HCT116 (cell line): Measurements from ENCODE around the gene UBAC2. TPM values are rescaled to one million over a fixed set of nuclear protein-coding genes. Genes with fewer than 3 reads are reported as not detected.

Source experiments
- ATAC-seq: fragments of 200-7000 bp; cut with Tn5 transposase; 2 replicates; pipeline ENCODE4 v1.9.1; 2020; ENCODE audit warnings: mild to moderate bottlenecking, moderate library complexity
- BruUV-seq: library from RNA; stranded (reverse); fragments of 400-500 nt; replicated peaks from 2 replicates; lab custom pipeline; 2021; lab: Mats Ljungman, UMichigan
- CTCF ChIA-PET: fragments of 300-600 bp; sonication (Branson Sonifier 250); formaldehyde crosslinking; loops from one replicate; lab custom pipeline; 2021; ENCODE audit warnings: antibody characterized with exemption; lab: Charles Lee
- POLR2A ChIA-PET: fragments of 300-600, 350-600 bp; sonication (Branson Sonifier 250); formaldehyde crosslinking; loops from one replicate; lab custom pipeline; 2021; ENCODE audit warnings: antibody characterized with exemption; lab: Charles Lee
- RAD21 ChIA-PET, 2 experiments: fragments of 300-600 bp; sonication (Branson Sonifier 250); formaldehyde crosslinking; loops; one replicate each; lab custom pipeline; 2023; ENCODE audit warnings: low total read pairs in 2 of 2; ENCODE audit not compliant: uncharacterized antibody in 2 of 2, unreplicated experiment in 2 of 2, low non-redundant PET in 1 of 2; lab: Charles Lee
- DNase-seq: peaks from one replicate; pipeline ENCODE4 v3.0.0-alpha.2; 2010; ENCODE audit warnings: low read depth, low spot score
- H2AFZ ChIP-seq: fragments of 200-600 bp; shearing (Covaris generic), sonication (generic); 2 replicates; pipeline ENCODE4 v1.6.1; 2017; ENCODE audit warnings: low read depth, mixed run types, mixed read lengths, antibody characterized with exemption, low read length; ENCODE audit not compliant: poor library complexity, severe bottlenecking
- H3K27ac ChIP-seq: 2 replicates; pipeline ENCODE4 v1.5.1; 2012; ENCODE audit warnings: low read depth, low read length
- H3K27me3 ChIP-seq: fragments of 200-600 bp; sonication (generic); 2 replicates; pipeline ENCODE4 v1.6.1; 2016; ENCODE audit warnings: mixed run types, low read length, mixed read lengths; ENCODE audit not compliant: insufficient read depth
- H3K36me3 ChIP-seq, 2 experiments: fragments of 200-500 bp in 1 of 2; fragments of 200-600 bp in 1 of 2; sonication (Bioruptor generic) in 1 of 2; sonication (generic) in 1 of 2; 2 replicates each; pipeline versions ENCODE4 v1.5.1 to v1.6.1; 2014 to 2016; ENCODE audit warnings: low read length in 2 of 2, inconsistent platforms in 1 of 2, mixed read lengths in 1 of 2, mixed run types in 1 of 2; ENCODE audit not compliant: insufficient read depth in 2 of 2, control insufficient read depth in 1 of 2
- H3K4me1 ChIP-seq, 2 experiments: fragments of 200-600 bp in 1 of 2; sonication (generic) in 1 of 2; 2 replicates each; pipeline versions ENCODE4 v1.5.1 to v1.6.1; 2012 to 2017; ENCODE audit warnings: low read length in 2 of 2, inconsistent platforms in 1 of 2, mild to moderate bottlenecking in 1 of 2, mixed read lengths in 1 of 2, mixed run types in 1 of 2, moderate library complexity in 1 of 2; ENCODE audit not compliant: insufficient read depth in 2 of 2, control insufficient read depth in 1 of 2
- H3K4me2 ChIP-seq: fragments of 200-600 bp; sonication (generic); 2 replicates; pipeline ENCODE4 v1.6.1; 2017; ENCODE audit warnings: mixed run types, low read length, mixed read lengths
- H3K4me3 ChIP-seq, 2 experiments: fragments of 200-600 bp in 1 of 2; sonication (generic) in 1 of 2; replicated peaks in 1 of 2; 2 replicates each; pipeline ENCODE4 v1.5.1; 2011 to 2016; ENCODE audit warnings: low read length in 2 of 2, control low read depth in 1 of 2, low read depth in 1 of 2, mild to moderate bottlenecking in 1 of 2, mixed read lengths in 1 of 2, mixed run types in 1 of 2
- H3K79me2 ChIP-seq: fragments of 200-600 bp; sonication (generic); 2 replicates; pipeline ENCODE4 v1.6.1; 2017; ENCODE audit warnings: mild to moderate bottlenecking, mixed run types, low read length, moderate library complexity, mixed read lengths; ENCODE audit not compliant: insufficient read depth
- H3K9ac ChIP-seq: fragments of 200-600 bp; sonication (generic); 2 replicates; pipeline ENCODE4 v1.6.1; 2016; ENCODE audit warnings: low read length, mixed read lengths
- H3K9me2 ChIP-seq: fragments of 200-600 bp; sonication (generic), shearing (Covaris generic); 2 replicates; pipeline ENCODE4 v1.6.1; 2017; ENCODE audit warnings: mixed run types, mild to moderate bottlenecking, moderate library complexity; ENCODE audit not compliant: insufficient read depth
- H3K9me3 ChIP-seq, 2 experiments: fragments of 200-500 bp in 1 of 2; fragments of 200-600 bp in 1 of 2; sonication (Bioruptor generic) in 1 of 2; sonication (generic) in 1 of 2; 2 replicates each; pipeline ENCODE4 v1.6.1; 2014 to 2017; ENCODE audit warnings: low read length in 2 of 2, mixed read lengths in 2 of 2, inconsistent platforms in 1 of 2, low read depth in 1 of 2, mild to moderate bottlenecking in 1 of 2, mixed run types in 1 of 2, moderate library complexity in 1 of 2; ENCODE audit not compliant: control insufficient read depth in 1 of 2, insufficient read depth in 1 of 2
- H4K20me1 ChIP-seq: fragments of 200-600 bp; sonication (generic), shearing (Covaris generic); 2 replicates; pipeline ENCODE4 v1.6.1; 2017; ENCODE audit warnings: mixed run types, mild to moderate bottlenecking, moderate library complexity; ENCODE audit not compliant: insufficient read depth
- CBX3 ChIP-seq: IDR thresholded peaks from 2 replicates; pipeline ENCODE4 v1.6.1; 2012; ENCODE audit warnings: low read depth
- CEBPB ChIP-seq: IDR thresholded peaks from 2 replicates; pipeline ENCODE4 v1.6.1; 2012; ENCODE audit warnings: low read depth
- EZH2 ChIP-seq: fragments of 200-600 bp; sonication (generic); IDR thresholded peaks from 2 replicates; pipeline ENCODE4 v1.6.1; 2017; ENCODE audit warnings: antibody characterized with exemption, mixed run types
- FOSL1 ChIP-seq: IDR thresholded peaks from 2 replicates; pipeline ENCODE4 v1.6.1; 2012; ENCODE audit warnings: low read depth
- POLR2AphosphoS5 ChIP-seq: IDR thresholded peaks from 2 replicates; pipeline ENCODE4 v1.6.1; 2011; ENCODE audit warnings: mild to moderate bottlenecking, low read depth, low read length, moderate library complexity
- RAD21 ChIP-seq: IDR thresholded peaks from 2 replicates; pipeline ENCODE4 v1.6.1; 2012; ENCODE audit warnings: low read depth, mild to moderate bottlenecking
- SIN3A ChIP-seq: IDR thresholded peaks from 2 replicates; pipeline ENCODE4 v1.6.1; 2012; ENCODE audit warnings: low read depth
- SRF ChIP-seq: IDR thresholded peaks from 2 replicates; pipeline ENCODE4 v1.6.1; 2012; ENCODE audit warnings: low read depth
- intact Hi-C: fragments of 100-400 bp; cut with micrococcal nuclease; formaldehyde crosslinking; loops from 2 replicates; pipeline ENCODE4 v1.10.0; 2022
- total RNA-seq: library from RNA; stranded (reverse); gene quantifications from one replicate; pipeline ENCODE4 v1.2.1, GENCODE V29; 2021; ENCODE audit not compliant: unreplicated experiment
- TF ChIP-seq, protein P1 (sequence below): IDR thresholded peaks from 2 replicates; pipeline ENCODE4 v1.6.1; 2011; ENCODE audit warnings: mild to moderate bottlenecking, low read length, moderate library complexity; ENCODE audit not compliant: insufficient replicate concordance; ENCODE audit errors: extremely low read depth

UBAC2 gene
- total RNA-seq, 1 experiment from 2014 or later = 67.4 TPM

DNA sequence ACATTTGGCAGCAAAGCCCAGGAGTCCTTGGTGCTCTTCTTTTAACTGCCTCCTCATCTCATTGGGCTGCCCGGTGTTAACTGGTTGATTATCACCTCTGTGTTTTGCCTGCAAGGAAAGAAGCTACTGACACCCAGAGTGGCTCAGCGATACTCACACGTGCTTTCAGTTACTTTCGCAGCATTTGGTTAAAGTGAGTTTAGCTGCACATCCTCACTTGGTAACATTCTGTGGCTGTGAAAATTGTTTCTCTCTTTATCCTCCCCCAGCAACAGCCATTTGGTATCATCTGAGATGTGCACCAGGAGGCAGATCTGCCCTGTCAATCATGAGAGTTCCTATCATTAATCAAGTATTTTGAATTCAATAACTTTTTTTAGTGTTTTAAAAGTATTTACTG lies 151.1 kb downstream of the UBAC2 start:
- Histone ChIP-seq H3K9ac (no peak overlapping the region), H3K27me3 (no peaks in the 10 kb centered on the region), H3K4me2 (no peak overlapping the region), H3K9me3 (no peaks in the 10 kb centered on the region), H4K20me1 (no peaks in the 10 kb centered on the region), H3K9me2 (no peaks in the 10 kb centered on the region), H2AFZ (no peak overlapping the region), H3K4me3 (no peak overlapping the region), H3K79me2 (no peaks in the 10 kb centered on the region), H3K27ac (no peak overlapping the region), H3K4me1 (no peaks in the 10 kb centered on the region), H3K36me3 (peaks cover 2 to 12% of the 10 kb centered on the region in 2 experiments; a peak in 2 of 4 replicates)
- intact Hi-C loops = no loop called here
- no TSS peak for BruUV-seq
- DNase-seq (no peak), ATAC-seq (no peak)
- ChIA-PET CTCF (no interaction called here), POLR2A (interaction anchor here (0.5 kb wide), 1 partner anchor 14 kb away, joined by 3 read pairs; no protein-coding TSS in a partner anchor), RAD21 (interaction anchor here in 1 of 2 experiments (0.6 kb wide), 1 partner anchor 36 kb away, joined by 3 read pairs; no protein-coding TSS in a partner anchor)
- TF ChIP-seq POLR2AphosphoS5 = no peak
- TF ChIP-seq SRF = no peak
- TF ChIP-seq EZH2 = no peak
- no peak for TF ChIP-seq FOSL1
- no peak for TF ChIP-seq CBX3
- TF ChIP-seq SIN3A = no peak
- TF ChIP-seq CEBPB = no peak
- TF ChIP-seq, protein P1, sequence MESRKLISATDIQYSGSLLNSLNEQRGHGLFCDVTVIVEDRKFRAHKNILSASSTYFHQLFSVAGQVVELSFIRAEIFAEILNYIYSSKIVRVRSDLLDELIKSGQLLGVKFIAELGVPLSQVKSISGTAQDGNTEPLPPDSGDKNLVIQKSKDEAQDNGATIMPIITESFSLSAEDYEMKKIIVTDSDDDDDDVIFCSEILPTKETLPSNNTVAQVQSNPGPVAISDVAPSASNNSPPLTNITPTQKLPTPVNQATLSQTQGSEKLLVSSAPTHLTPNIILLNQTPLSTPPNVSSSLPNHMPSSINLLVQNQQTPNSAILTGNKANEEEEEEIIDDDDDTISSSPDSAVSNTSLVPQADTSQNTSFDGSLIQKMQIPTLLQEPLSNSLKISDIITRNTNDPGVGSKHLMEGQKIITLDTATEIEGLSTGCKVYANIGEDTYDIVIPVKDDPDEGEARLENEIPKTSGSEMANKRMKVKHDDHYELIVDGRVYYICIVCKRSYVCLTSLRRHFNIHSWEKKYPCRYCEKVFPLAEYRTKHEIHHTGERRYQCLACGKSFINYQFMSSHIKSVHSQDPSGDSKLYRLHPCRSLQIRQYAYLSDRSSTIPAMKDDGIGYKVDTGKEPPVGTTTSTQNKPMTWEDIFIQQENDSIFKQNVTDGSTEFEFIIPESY = no peak
- TF ChIP-seq RAD21 = no peak
